ENCODE results near the gene AATK. TPM values are rescaled to one million over a fixed set of nuclear protein-coding genes. Genes with fewer than 3 reads are reported as not detected.

Gene AATK, protein sequence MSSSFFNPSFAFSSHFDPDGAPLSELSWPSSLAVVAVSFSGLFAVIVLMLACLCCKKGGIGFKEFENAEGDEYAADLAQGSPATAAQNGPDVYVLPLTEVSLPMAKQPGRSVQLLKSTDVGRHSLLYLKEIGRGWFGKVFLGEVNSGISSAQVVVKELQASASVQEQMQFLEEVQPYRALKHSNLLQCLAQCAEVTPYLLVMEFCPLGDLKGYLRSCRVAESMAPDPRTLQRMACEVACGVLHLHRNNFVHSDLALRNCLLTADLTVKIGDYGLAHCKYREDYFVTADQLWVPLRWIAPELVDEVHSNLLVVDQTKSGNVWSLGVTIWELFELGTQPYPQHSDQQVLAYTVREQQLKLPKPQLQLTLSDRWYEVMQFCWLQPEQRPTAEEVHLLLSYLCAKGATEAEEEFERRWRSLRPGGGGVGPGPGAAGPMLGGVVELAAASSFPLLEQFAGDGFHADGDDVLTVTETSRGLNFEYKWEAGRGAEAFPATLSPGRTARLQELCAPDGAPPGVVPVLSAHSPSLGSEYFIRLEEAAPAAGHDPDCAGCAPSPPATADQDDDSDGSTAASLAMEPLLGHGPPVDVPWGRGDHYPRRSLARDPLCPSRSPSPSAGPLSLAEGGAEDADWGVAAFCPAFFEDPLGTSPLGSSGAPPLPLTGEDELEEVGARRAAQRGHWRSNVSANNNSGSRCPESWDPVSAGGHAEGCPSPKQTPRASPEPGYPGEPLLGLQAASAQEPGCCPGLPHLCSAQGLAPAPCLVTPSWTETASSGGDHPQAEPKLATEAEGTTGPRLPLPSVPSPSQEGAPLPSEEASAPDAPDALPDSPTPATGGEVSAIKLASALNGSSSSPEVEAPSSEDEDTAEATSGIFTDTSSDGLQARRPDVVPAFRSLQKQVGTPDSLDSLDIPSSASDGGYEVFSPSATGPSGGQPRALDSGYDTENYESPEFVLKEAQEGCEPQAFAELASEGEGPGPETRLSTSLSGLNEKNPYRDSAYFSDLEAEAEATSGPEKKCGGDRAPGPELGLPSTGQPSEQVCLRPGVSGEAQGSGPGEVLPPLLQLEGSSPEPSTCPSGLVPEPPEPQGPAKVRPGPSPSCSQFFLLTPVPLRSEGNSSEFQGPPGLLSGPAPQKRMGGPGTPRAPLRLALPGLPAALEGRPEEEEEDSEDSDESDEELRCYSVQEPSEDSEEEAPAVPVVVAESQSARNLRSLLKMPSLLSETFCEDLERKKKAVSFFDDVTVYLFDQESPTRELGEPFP (N-terminal part only)
- total RNA-seq (2014; rRNA removed) = 1.1 and 1.7 TPM in 2 replicates
- percentile 24 among the genes with signal in this experiment for Bru-seq, nascent RNA
- percentile 36 among the genes with signal in this experiment for BruChase-seq, experiment 1, labeled RNA remaining after a 6-hour chase
- BruChase-seq, experiment 2, labeled RNA remaining after a 2-hour chase = percentile 28 among the genes with signal in this experiment
- long read RNA-seq, partial matches to known transcripts = 3 of 22 reads
- long read RNA-seq, other reads (novel, unspliced or antisense) = 19 of 22 reads

DNA sequence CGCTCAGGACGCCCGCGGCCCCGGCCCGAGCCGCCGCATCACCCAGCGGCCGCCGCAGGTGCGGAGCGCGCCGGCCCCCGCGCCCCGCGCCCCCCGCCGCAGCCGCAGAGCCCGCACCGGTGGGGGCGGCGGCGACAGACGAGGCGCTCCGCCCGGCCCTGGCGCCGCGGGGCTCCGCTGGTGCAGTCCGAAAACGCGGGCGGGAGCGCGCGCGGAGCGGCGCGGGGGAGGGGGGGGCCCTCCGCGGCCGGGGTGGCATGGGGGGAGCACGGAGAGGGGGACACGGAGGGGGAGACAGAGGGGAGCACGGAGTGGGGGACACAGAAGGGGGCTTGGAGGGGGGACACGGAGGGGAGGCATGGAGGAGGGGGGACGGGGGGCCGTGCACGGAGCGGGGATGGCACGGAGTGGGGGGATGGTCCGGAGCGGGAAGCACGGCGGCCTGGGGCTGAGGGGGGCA is at the start of gene AATK:
AATK (minus strand) TSS at position 189 of the 460 bp plus-strand sequence. CDS start 229 bp downstream, outside the sequence.
- H3K4me3 ChIP-seq (ENCODE audit: low read length) = peak within 1 kb of the TSS; percentile 51; the same call in 1 of the 2 replicates
- H3K4me2 ChIP-seq (ENCODE audit: low read length) = peak within 1 kb of the TSS; percentile 45

DNA sequence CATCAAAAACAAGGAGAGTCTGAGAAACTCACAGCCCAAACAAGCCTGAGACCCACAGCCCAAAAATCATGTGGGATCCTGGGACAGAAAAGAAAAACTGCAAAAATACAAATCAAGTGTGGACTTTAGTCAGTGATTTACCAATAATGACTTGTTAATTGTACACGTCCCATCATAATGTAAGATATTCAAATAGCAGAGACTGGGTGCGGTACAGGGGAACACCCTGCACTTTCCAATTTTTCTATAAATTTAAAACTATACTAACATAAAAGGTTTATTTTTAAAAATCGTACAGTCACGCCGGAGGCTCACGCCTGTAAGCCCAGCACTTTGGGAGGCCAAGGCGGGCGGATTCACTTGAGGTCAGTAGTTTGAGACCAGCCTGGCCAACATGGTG is 48.0 kb upstream of the AATK start:
- H3K4me1 ChIP-seq (ENCODE audit: insufficient read depth, low read length) = no peaks in the 10 kb centered on the region
- ATAC-seq (no peak), DNase-seq (no peak)
- intact Hi-C loops (cut with micrococcal nuclease) = no loop called here
- no peaks in the 10 kb centered on the region for H3K36me3 ChIP-seq (ENCODE audit: low read depth, low read length)
- no TSS peak for BruUV-seq (replicated peaks)
- H3K9me3 ChIP-seq (ENCODE audit: low read length) = no peaks in the 10 kb centered on the region
- H3F3A ChIP-seq (ENCODE audit: low read length, unreplicated experiment) = no peaks in the 10 kb centered on the region
- POLR2A ChIA-PET (ENCODE audit: unreplicated experiment) = no interaction called here
- H3K27me3 ChIP-seq (ENCODE audit: low read length) = no peaks in the 10 kb centered on the region
- no peak overlapping the region for H3K4me2 ChIP-seq (ENCODE audit: low read length)
- TF ChIP-seq EZH2 (IDR thresholded peaks at IDR 0.05; ENCODE audit: low read length, unreplicated experiment) (no peak), CTCF (conservative IDR thresholded peaks at IDR 0.05; ENCODE audit: low read depth, low read length) (no peak), EZH2phosphoT487 (IDR thresholded peaks at IDR 0.05; ENCODE audit: borderline replicate concordance, low read length) (no peak)
- H4K20me1 ChIP-seq (ENCODE audit: low read length) = no peaks in the 10 kb centered on the region
- H3K9me2 ChIP-seq (replicated peaks; ENCODE audit: low read length) = no peaks in the 10 kb centered on the region
- CTCF ChIA-PET = no interaction called here
- H3K27ac ChIP-seq (ENCODE audit: low read length) = no peak overlapping the region
- no peak overlapping the region for H3K9ac ChIP-seq (ENCODE audit: low read length)
- H3K79me2 ChIP-seq (ENCODE audit: low read length) = no peaks in the 10 kb centered on the region
- H2AFZ ChIP-seq (ENCODE audit: low read length) = no peak overlapping the region
- no peak overlapping the region for H3K4me3 ChIP-seq (ENCODE audit: low read length)

More for the DNA sequence above, at the start of gene AATK:
- no peaks in the 10 kb centered on the region for H3K4me1 ChIP-seq (ENCODE audit: insufficient read depth, low read length)
- TF ChIP-seq EZH2phosphoT487 (IDR thresholded peaks at IDR 0.05; ENCODE audit: borderline replicate concordance, low read length) (no peak), CTCF (conservative IDR thresholded peaks at IDR 0.05; ENCODE audit: low read depth, low read length) (no peak), EZH2 (IDR thresholded peaks at IDR 0.05; ENCODE audit: low read length, unreplicated experiment) (no peak)
- no peaks in the 10 kb centered on the region for H3K36me3 ChIP-seq (ENCODE audit: low read depth, low read length)
- no peaks in the 10 kb centered on the region for H3K79me2 ChIP-seq (ENCODE audit: low read length)
- no TSS peak for BruUV-seq (replicated peaks)
- no peaks in the 10 kb centered on the region for H3K9me2 ChIP-seq (replicated peaks; ENCODE audit: low read length)
- ChIA-PET CTCF (no interaction called here), POLR2A (ENCODE audit: unreplicated experiment) (no interaction called here)
- no peaks in the 10 kb centered on the region for H3K9me3 ChIP-seq (ENCODE audit: low read length)
- H3K9ac ChIP-seq (ENCODE audit: low read length) = no peak within 1 kb of the TSS
- H2AFZ ChIP-seq (ENCODE audit: low read length) = no peak within 1 kb of the TSS
- H4K20me1 ChIP-seq (ENCODE audit: low read length) = no peaks in the 10 kb centered on the region
- ATAC-seq (no peak), DNase-seq (no peak)
- no peaks in the 10 kb centered on the region for H3F3A ChIP-seq (ENCODE audit: low read length, unreplicated experiment)
- intact Hi-C loops (cut with micrococcal nuclease) = no loop called here
- H3K27ac ChIP-seq (ENCODE audit: low read length) = no peak within 1 kb of the TSS
- peaks cover 15% of the 10 kb centered on the region for H3K27me3 ChIP-seq (ENCODE audit: low read length)
